CD14-positive monocyte (primary cell): Measurements from ENCODE around the gene TTC29. TPM values are rescaled to one million over a fixed set of nuclear protein-coding genes. Genes with fewer than 3 reads are reported as not detected.

Experiments
- DNase-seq, 3 donors: peaks; one replicate each; pipeline ENCODE4 v3.0.0-alpha.2; 2011 to 2022
- H2AFZ ChIP-seq: 2 replicates; pipeline ENCODE4 v1.6.0; 2012; ENCODE audit warnings: mild to moderate bottlenecking, low read depth, low read length, inconsistent platforms; ENCODE audit not compliant: insufficient read depth, poor library complexity, severe bottlenecking
- H3K27ac ChIP-seq, 2 donors: 1 replicate in 1 of 2; 2 replicates in 1 of 2; pipeline ENCODE4 v1.5.1; 2012 to 2013; ENCODE audit warnings: low read length in 2 of 2, control low read depth in 1 of 2, inconsistent platforms in 1 of 2, low read depth in 1 of 2, mild to moderate bottlenecking in 1 of 2
- H3K27me3 ChIP-seq, 2 donors: one replicate each; pipeline versions ENCODE4 v1.6.0 to v1.6.1; 2011 to 2013; ENCODE audit warnings: low read length in 2 of 2; ENCODE audit not compliant: control insufficient read depth in 2 of 2, insufficient read depth in 2 of 2
- H3K36me3 ChIP-seq, 2 donors: replicated peaks in 1 of 2; 1 replicate in 1 of 2; 2 replicates in 1 of 2; pipeline versions ENCODE4 v1.5.1 to v1.6.1; 2012 to 2013; ENCODE audit warnings: low read length in 2 of 2, control low read depth in 1 of 2, inconsistent platforms in 1 of 2, mild to moderate bottlenecking in 1 of 2; ENCODE audit not compliant: insufficient read depth in 2 of 2, control insufficient read depth in 1 of 2
- H3K4me1 ChIP-seq, 2 donors: 1 replicate in 1 of 2; 2 replicates in 1 of 2; pipeline versions ENCODE4 v1.5.1 to v1.6.1; 2012 to 2013; ENCODE audit warnings: low read length in 2 of 2, control low read depth in 1 of 2, inconsistent platforms in 1 of 2, mild to moderate bottlenecking in 1 of 2, moderate library complexity in 1 of 2; ENCODE audit not compliant: insufficient read depth in 2 of 2, control insufficient read depth in 1 of 2
- H3K4me2 ChIP-seq: replicated peaks from 2 replicates; pipeline ENCODE3; 2012; ENCODE audit warnings: low read length, moderate library complexity, mild to moderate bottlenecking; ENCODE audit not compliant: poor library complexity, severe bottlenecking; ENCODE audit errors: extremely low read depth
- H3K4me3 ChIP-seq, 3 experiments: fragments of 200-600 bp in 1 of 3; sonication (generic) in 1 of 3; replicated peaks in 1 of 3; 1 replicate in 2 of 3; 2 replicates in 1 of 3; pipeline ENCODE4 v1.5.1; 2011 to 2013; ENCODE audit warnings: low read length in 3 of 3, mild to moderate bottlenecking in 3 of 3, control low read depth in 2 of 3, low read depth in 2 of 3, inconsistent platforms in 1 of 3, moderate library complexity in 1 of 3
- H3K79me2 ChIP-seq: 2 replicates; pipeline ENCODE4 v1.6.0; 2012; ENCODE audit warnings: mild to moderate bottlenecking, control low read depth, inconsistent platforms, low read length, moderate library complexity; ENCODE audit not compliant: insufficient read depth
- H3K9ac ChIP-seq: 2 replicates; pipeline ENCODE4 v1.6.0; 2017; ENCODE audit warnings: low read length, mild to moderate bottlenecking; ENCODE audit not compliant: insufficient read depth, poor library complexity, severe bottlenecking
- H3K9me3 ChIP-seq, 2 donors: replicated peaks in 1 of 2; 1 replicate in 1 of 2; 2 replicates in 1 of 2; pipeline versions ENCODE4 v1.5.1 to v1.6.1; 2012 to 2013; ENCODE audit warnings: low read length in 2 of 2, control low read depth in 1 of 2; ENCODE audit not compliant: control insufficient read depth in 1 of 2, insufficient read depth in 1 of 2
- H4K20me1 ChIP-seq: 2 replicates; pipeline ENCODE4 v1.6.0; 2012; ENCODE audit warnings: mild to moderate bottlenecking, low read length, control low read depth, moderate library complexity; ENCODE audit not compliant: insufficient read depth
- H3K27ac Mint-ChIP-seq, 7 donors: one replicate each; pipeline ENCODE4 v1.8.0; 2020; ENCODE audit warnings: mild to moderate bottlenecking in 7 of 7, mixed read lengths in 7 of 7, moderate library complexity in 6 of 7, inconsistent platforms in 2 of 7
- H3K27me3 Mint-ChIP-seq, 3 donors: one replicate each; pipeline ENCODE4 v1.8.0; 2021 to 2022; ENCODE audit warnings: low read depth in 3 of 3, mild to moderate bottlenecking in 3 of 3, mixed read lengths in 3 of 3, moderate library complexity in 3 of 3, inconsistent platforms in 1 of 3
- H3K36me3 Mint-ChIP-seq, 2 donors: one replicate each; pipeline ENCODE4 v1.8.0; 2020; ENCODE audit warnings: mixed read lengths in 2 of 2, inconsistent platforms in 1 of 2, mild to moderate bottlenecking in 1 of 2
- H3K4me1 Mint-ChIP-seq: one replicate; pipeline ENCODE4 v1.8.0; 2020; ENCODE audit warnings: mild to moderate bottlenecking, mixed read lengths
- H3K4me3 Mint-ChIP-seq, 2 donors: one replicate each; pipeline ENCODE4 v1.8.0; 2020; ENCODE audit warnings: mild to moderate bottlenecking in 2 of 2, mixed read lengths in 2 of 2, moderate library complexity in 1 of 2
- H3K9me3 Mint-ChIP-seq, 7 donors: one replicate each; pipeline ENCODE4 v1.8.0; 2020 to 2022; ENCODE audit warnings: mixed read lengths in 7 of 7, mild to moderate bottlenecking in 6 of 7, moderate library complexity in 6 of 7, inconsistent platforms in 2 of 7
- WGBS: methylation state at CpG from one replicate; pipeline ENCODE4 v1.1.5; 2013; ENCODE audit warnings: missing lambda C conversion rate; ENCODE audit not compliant: insufficient coverage; 5-methylcytosine and 5-hydroxymethylcytosine counted together
- intact Hi-C, 2 donors: fragments of 100-400 bp; cut with micrococcal nuclease; formaldehyde crosslinking; loops; one replicate each; pipeline versions ENCODE4 v1.15.0 to v1.15.1; 2023
- polyA plus RNA-seq, 3 donors: library from polyadenylated mRNA; depleted of rRNA in 1 of 3; unstranded in 2 of 3; stranded (reverse) in 1 of 3; fragments of 300-500 nt in 2 of 3; fragments of >200 nt in 1 of 3; fragmentation: Illumina TruSeq in 2 of 3; gene quantifications; 1 replicate in 2 of 3; 2 replicates in 1 of 3; pipeline ENCODE4 v1.2.3, GENCODE V29; 2012 to 2021
- TF ChIP-seq, protein P1 (sequence below): fragments of 200-600 bp; IDR thresholded peaks from one replicate; pipeline ENCODE4 v1.8.0; 2022; ENCODE audit warnings: antibody characterized with exemption, mild to moderate bottlenecking

The TTC29 gene
- polyA plus RNA-seq, 3 donors: not detected

DNA sequence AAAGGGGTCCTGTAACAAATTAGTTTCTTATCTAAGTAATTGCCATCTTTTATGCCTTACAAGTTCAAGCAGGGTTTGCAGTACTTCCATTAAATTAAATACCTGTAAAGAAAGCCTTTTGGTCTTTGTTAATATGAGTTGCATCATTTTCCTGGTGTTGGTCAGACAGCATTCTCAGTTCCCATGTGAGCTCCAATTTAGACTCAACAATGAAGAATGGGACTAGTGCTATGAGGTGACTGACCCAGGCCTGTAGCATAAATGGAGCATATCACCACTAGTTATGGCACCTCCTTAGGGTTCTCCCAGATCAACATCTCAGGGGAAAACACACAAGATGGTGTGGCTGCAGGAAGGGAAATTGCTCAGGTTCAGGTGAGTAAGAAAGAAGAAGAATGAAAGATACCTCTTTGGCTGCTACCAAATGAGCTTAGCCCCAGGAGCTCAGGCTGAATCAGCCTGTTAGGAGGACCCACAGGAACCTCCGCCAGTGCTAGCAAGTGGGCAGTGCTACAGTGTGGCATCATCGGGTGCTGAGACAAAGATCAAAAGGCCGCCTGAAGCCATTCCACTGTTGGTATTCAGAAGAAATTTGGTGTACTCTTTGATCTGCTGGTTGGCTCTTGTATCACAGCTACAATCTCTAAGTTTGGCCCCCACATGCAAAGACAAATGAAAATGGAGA lies 1.8 kb downstream of the TTC29 start:
- H3K79me2 ChIP-seq: no peaks in the 10 kb centered on the region
- H3K4me3 Mint-ChIP-seq: no peak overlapping the region
- no peaks in the 10 kb centered on the region for H4K20me1 ChIP-seq
- peaks cover 4 to 11% (median 7%) of the 10 kb centered on the region in 3 donors for H3K27me3 Mint-ChIP-seq
- H3K9ac ChIP-seq: no peak overlapping the region
- TF ChIP-seq, protein P1, sequence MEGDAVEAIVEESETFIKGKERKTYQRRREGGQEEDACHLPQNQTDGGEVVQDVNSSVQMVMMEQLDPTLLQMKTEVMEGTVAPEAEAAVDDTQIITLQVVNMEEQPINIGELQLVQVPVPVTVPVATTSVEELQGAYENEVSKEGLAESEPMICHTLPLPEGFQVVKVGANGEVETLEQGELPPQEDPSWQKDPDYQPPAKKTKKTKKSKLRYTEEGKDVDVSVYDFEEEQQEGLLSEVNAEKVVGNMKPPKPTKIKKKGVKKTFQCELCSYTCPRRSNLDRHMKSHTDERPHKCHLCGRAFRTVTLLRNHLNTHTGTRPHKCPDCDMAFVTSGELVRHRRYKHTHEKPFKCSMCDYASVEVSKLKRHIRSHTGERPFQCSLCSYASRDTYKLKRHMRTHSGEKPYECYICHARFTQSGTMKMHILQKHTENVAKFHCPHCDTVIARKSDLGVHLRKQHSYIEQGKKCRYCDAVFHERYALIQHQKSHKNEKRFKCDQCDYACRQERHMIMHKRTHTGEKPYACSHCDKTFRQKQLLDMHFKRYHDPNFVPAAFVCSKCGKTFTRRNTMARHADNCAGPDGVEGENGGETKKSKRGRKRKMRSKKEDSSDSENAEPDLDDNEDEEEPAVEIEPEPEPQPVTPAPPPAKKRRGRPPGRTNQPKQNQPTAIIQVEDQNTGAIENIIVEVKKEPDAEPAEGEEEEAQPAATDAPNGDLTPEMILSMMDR: no peak
- 80% methylated on average over 3 of the region's 3 CpGs for WGBS
- H3K27ac Mint-ChIP-seq: no peak overlapping the region
- H3K4me1 ChIP-seq: peaks cover 19 to 20% of the 10 kb centered on the region in 2 donors
- no peaks in the 10 kb centered on the region for H3K9me3 ChIP-seq
- H3K27ac ChIP-seq: no peak overlapping the region
- H3K9me3 Mint-ChIP-seq: peaks cover 0 to 2% (median 0%) of the 10 kb centered on the region in 7 donors
- H3K4me2 ChIP-seq: no peak overlapping the region
- H3K27me3 ChIP-seq: peaks cover 0 to 2% of the 10 kb centered on the region in 2 donors
- no peak overlapping the region for H2AFZ ChIP-seq
- peaks cover 22% of the 10 kb centered on the region for H3K4me1 Mint-ChIP-seq
- no peaks in the 10 kb centered on the region for H3K36me3 Mint-ChIP-seq
- DNase-seq: no peak
- no peak overlapping the region for H3K4me3 ChIP-seq
- intact Hi-C loops: no loop called here
- no peaks in the 10 kb centered on the region for H3K36me3 ChIP-seq

DNA sequence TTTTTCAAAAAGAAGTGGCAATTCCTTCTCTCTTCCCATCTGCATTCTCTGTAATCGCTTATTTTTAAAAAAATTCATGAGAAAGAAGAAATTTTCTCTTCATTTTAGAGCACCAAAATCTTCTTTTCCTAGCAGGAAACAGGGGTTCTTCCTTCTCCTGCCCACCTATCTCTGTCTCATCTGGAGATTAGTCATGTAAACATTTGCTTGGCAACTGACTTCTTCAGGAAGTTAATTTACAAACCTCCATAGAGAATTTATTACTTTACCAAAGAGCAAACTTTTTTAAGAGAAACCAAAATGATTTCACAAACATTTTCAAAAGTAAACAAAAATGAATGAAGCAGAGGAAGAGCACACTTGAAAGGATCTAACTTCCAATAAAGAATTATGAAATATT lies 13.5 kb downstream of the TTC29 start:
- no CpG with 5 or more reads among the region's 1 CpG for WGBS
- Histone ChIP-seq H3K4me2 (no peak overlapping the region), H3K9me3 (no peaks in the 10 kb centered on the region), H3K4me3 (no peak overlapping the region), H3K79me2 (no peaks in the 10 kb centered on the region), H3K27me3 (no peaks in the 10 kb centered on the region), H3K4me1 (no peaks in the 10 kb centered on the region), H3K9ac (no peak overlapping the region), H4K20me1 (no peaks in the 10 kb centered on the region), H2AFZ (no peak overlapping the region), H3K36me3 (no peaks in the 10 kb centered on the region), H3K27ac (no peak overlapping the region)
- no peak overlapping the region for H3K27ac Mint-ChIP-seq
- H3K4me3 Mint-ChIP-seq: no peak overlapping the region
- no peaks in the 10 kb centered on the region for H3K36me3 Mint-ChIP-seq
- no peaks in the 10 kb centered on the region for H3K9me3 Mint-ChIP-seq
- H3K4me1 Mint-ChIP-seq: peaks cover 4% of the 10 kb centered on the region
- no peak for DNase-seq
- TF ChIP-seq, protein P1: no peak
- intact Hi-C loops: no loop called here
- H3K27me3 Mint-ChIP-seq: peaks cover 0 to 3% (median 2%) of the 10 kb centered on the region in 3 donors
